ENCODE measurements around the gene SLC35F3.

Gene SLC35F3

DNA sequence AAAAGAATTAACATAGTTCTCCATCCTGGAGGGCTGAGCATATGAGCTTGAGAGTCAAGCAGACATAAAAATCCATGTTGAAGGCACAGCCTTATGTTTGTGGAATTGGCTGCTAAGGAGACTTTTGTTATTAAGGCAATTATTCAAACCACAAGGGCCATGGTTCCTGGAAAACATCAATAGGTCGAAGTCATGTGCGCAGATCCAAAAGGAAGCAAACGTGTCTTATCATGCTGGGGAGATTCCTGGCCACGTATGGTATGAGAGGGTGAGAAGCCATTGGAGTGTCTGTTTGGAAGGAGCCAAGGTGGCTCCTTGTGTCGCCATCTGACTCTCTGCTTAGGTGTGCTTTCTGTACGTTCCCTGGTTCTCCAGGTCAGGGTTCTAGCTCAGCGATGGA lies 406.9 kb downstream of the SLC35F3 start:
- Histone ChIP-seq H3K4me1 (peaks cover 0 to 16% (median 12%) of the 10 kb centered on the region in 4 donors), H3K36me3 (no peaks in the 10 kb centered on the region), H3K4me3 (no peak overlapping the region), H3K9me3 (no peaks in the 10 kb centered on the region), H3K27me3 (no peaks in the 10 kb centered on the region), H3K27ac (no peak overlapping the region)
- no peak for DNase-seq
- TF ChIP-seq, protein P1, sequence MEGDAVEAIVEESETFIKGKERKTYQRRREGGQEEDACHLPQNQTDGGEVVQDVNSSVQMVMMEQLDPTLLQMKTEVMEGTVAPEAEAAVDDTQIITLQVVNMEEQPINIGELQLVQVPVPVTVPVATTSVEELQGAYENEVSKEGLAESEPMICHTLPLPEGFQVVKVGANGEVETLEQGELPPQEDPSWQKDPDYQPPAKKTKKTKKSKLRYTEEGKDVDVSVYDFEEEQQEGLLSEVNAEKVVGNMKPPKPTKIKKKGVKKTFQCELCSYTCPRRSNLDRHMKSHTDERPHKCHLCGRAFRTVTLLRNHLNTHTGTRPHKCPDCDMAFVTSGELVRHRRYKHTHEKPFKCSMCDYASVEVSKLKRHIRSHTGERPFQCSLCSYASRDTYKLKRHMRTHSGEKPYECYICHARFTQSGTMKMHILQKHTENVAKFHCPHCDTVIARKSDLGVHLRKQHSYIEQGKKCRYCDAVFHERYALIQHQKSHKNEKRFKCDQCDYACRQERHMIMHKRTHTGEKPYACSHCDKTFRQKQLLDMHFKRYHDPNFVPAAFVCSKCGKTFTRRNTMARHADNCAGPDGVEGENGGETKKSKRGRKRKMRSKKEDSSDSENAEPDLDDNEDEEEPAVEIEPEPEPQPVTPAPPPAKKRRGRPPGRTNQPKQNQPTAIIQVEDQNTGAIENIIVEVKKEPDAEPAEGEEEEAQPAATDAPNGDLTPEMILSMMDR (IDR thresholded peaks at IDR 0.05), result no peak
- intact Hi-C loops (cut with DNase I; ENCODE audit: low total_unique reads), result no loop called here

DNA sequence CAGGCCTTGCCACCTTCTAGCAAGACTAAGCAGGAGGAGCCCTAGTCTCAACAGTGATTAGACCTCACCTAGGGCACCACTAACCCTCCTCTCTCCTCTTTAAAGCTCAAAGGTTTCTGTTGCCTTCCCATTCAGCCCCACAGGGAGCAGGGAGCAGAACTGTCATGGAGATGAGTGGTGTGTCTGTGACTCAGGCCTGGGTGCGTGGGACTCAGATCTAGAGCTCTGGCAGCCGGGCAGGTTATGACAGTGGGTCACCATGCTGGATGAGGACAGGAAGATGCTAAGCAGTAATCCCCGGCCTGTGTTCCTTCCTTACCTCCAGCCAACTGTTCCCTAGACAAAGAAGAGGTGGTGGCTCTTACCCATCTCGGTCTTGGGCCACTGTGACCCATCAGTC lies 408.7 kb downstream of the SLC35F3 start:
- peaks cover 0 to 16% (median 12%) of the 10 kb centered on the region in 4 donors for H3K4me1 ChIP-seq
- DNase-seq, result no peak
- intact Hi-C loops (cut with DNase I; ENCODE audit: low total_unique reads), result no loop called here
- no peaks in the 10 kb centered on the region for H3K9me3 ChIP-seq
- no peak overlapping the region for H3K27ac ChIP-seq
- no peak overlapping the region for H3K4me3 ChIP-seq
- no peaks in the 10 kb centered on the region for H3K36me3 ChIP-seq
- TF ChIP-seq, protein P1 (IDR thresholded peaks at IDR 0.05), result no peak
- peaks cover 0 to 14% of the 10 kb centered on the region in 2 donors for H3K27me3 ChIP-seq

DNA sequence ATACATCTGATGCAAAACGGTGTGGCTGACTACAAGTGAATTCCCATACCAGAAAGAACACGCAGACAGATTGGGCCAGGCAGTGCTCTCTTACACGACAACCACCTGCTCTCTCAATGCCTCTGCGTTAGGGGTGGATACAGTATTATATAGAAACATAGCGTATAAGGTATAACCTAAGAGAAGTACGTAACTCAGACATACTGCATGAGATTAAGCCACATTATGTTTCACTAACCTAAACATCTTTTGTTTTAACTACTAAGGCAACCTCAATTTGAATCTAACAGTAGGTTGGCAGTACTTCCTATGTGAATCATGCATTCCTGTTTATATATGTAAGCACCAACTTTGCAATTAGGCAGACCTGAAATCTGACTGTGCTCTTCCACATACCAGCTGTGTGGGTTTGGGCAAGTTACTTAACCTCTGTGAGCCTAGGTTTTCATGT lies 410.6 kb downstream of the SLC35F3 start:
- intact Hi-C loops (cut with DNase I; ENCODE audit: low total_unique reads), result no loop called here
- peaks cover 0 to 29% of the 10 kb centered on the region in 2 donors for H3K27me3 ChIP-seq
- H3K4me1 ChIP-seq, result peaks cover 0 to 7% (median 4%) of the 10 kb centered on the region in 4 donors
- TF ChIP-seq, protein P1 (IDR thresholded peaks at IDR 0.05), result no peak
- no peaks in the 10 kb centered on the region for H3K36me3 ChIP-seq
- no peak overlapping the region for H3K27ac ChIP-seq
- no peak overlapping the region for H3K4me3 ChIP-seq
- H3K9me3 ChIP-seq, result no peaks in the 10 kb centered on the region
- no peak for DNase-seq

DNA sequence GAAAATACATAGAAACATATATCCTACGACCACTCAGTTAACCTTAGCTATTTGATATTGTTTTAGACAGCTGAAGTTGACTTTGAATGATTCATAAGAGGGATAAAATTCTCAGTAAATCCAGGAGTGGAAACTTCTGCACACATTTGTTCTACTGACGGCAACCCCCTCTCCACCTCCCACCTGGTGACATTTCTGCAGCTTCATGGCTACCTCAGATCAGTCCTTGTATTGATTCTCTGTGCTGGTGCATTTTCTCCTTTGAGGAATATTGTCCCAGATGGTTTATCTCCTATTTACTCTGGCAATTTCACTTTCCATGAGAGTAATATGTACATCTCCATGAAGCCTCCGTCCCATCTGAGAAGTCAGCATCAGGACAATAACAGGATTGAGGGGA lies 411.1 kb downstream of the SLC35F3 start:
- H3K4me3 ChIP-seq, result no peak overlapping the region
- peaks cover 0 to 3% (median 1%) of the 10 kb centered on the region in 4 donors for H3K4me1 ChIP-seq
- no peak overlapping the region for H3K27ac ChIP-seq
- peaks cover 0 to 30% of the 10 kb centered on the region in 2 donors for H3K27me3 ChIP-seq
- no peak for DNase-seq
- no peaks in the 10 kb centered on the region for H3K9me3 ChIP-seq
- TF ChIP-seq, protein P1 (IDR thresholded peaks at IDR 0.05), result no peak
- H3K36me3 ChIP-seq, result no peaks in the 10 kb centered on the region
- intact Hi-C loops (cut with DNase I; ENCODE audit: low total_unique reads), result no loop called here

DNA sequence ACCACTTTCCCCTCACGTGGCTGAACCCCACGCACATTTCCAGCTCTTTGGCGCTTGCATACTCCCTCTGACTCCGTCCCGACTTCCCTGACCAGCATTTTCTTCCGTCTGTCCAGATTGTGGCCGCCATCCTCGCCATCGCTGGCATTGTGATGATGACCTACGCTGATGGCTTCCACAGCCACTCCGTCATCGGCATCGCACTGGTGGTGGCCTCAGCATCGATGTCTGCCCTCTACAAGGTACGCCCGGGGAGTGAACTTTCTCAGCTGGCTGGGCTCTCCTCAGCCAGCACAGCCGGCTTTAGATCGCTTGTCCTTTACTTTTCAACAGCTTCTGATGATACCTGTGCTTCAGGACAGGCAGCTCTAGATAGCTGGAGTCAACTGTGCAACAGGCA lies 412.0 kb downstream of the SLC35F3 start:
- H3K4me1 ChIP-seq, result no peaks in the 10 kb centered on the region
- H3K4me3 ChIP-seq, result no peak overlapping the region
- intact Hi-C loops (cut with DNase I; ENCODE audit: low total_unique reads), result no loop called here
- H3K27ac ChIP-seq, result no peak overlapping the region
- no peaks in the 10 kb centered on the region for H3K9me3 ChIP-seq
- no peak for DNase-seq
- TF ChIP-seq, protein P1 (IDR thresholded peaks at IDR 0.05), result no peak
- no peaks in the 10 kb centered on the region for H3K36me3 ChIP-seq
- peaks cover 0 to 39% of the 10 kb centered on the region in 2 donors for H3K27me3 ChIP-seq

DNA sequence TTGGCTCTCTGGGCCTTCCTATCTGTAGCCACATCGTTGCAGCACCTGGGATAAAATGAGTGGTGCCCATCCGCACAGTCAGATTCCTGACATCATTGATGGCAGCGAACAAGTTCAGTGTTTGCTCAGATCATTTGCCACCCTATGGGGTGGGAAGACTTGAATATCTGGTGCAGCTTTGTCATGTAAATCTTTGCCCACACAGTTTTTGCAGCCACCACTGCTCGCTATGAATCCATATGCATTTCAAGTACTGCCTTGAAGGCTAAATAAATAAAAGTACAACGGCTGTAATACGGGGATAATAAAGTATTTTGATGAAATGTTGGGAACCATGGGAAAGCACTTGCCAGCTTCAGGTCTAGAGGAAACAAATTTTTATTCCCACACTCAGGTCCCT lies 412.5 kb downstream of the SLC35F3 start:
- Histone ChIP-seq H3K27me3 (peaks cover 0 to 41% of the 10 kb centered on the region in 2 donors), H3K9me3 (no peaks in the 10 kb centered on the region), H3K4me1 (no peaks in the 10 kb centered on the region), H3K36me3 (no peaks in the 10 kb centered on the region), H3K4me3 (no peak overlapping the region), H3K27ac (no peak overlapping the region)
- TF ChIP-seq, protein P1 (IDR thresholded peaks at IDR 0.05), result no peak
- intact Hi-C loops (cut with DNase I; ENCODE audit: low total_unique reads), result no loop called here
- DNase-seq, result no peak
